ENCODE data around the gene AFF1.

Gene AFF1

DNA sequence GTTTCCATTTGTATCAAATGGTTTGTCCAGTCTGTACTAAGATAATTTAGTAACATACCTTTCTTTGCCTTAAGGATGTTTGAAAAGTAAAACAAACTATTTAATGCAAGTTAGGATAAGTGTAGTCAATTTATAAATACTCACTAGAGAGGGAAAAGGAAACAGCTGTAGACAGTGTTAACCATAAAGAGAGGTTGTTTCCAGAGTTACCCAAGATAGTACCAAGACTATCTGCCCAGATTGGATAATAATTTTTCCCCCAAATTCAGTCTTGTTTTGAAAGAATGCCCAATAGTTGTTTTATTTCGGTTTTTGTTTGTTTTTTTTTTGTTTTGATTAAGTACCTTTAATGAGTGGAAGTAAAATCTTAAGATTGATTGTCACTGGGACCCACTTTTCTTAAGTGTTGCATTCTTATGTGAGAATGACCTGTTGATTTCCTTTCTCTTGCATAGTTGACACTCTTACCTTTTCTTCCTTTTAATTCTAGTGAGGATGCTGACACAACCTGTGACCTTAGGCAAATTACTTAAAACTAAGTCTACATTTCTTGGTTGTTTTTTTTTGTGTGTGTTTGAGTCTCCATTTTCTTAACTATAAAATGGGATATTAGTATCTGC, 12.8 kb downstream of the AFF1 start:
- no peak for DNase-seq (ENCODE audit: extremely low spot score)
- ChIA-PET CTCF (interaction anchor here (1.4 to 3.9 kb wide), 4 partner anchors 8 to 25 kb away, joined by 3 to 15 read pairs (median 5); no protein-coding TSS in a partner anchor), POLR2A (no interaction called here)
- TF ChIP-seq, protein P1, sequence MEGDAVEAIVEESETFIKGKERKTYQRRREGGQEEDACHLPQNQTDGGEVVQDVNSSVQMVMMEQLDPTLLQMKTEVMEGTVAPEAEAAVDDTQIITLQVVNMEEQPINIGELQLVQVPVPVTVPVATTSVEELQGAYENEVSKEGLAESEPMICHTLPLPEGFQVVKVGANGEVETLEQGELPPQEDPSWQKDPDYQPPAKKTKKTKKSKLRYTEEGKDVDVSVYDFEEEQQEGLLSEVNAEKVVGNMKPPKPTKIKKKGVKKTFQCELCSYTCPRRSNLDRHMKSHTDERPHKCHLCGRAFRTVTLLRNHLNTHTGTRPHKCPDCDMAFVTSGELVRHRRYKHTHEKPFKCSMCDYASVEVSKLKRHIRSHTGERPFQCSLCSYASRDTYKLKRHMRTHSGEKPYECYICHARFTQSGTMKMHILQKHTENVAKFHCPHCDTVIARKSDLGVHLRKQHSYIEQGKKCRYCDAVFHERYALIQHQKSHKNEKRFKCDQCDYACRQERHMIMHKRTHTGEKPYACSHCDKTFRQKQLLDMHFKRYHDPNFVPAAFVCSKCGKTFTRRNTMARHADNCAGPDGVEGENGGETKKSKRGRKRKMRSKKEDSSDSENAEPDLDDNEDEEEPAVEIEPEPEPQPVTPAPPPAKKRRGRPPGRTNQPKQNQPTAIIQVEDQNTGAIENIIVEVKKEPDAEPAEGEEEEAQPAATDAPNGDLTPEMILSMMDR (IDR thresholded peaks at IDR 0.05; ENCODE audit: control extremely low read depth, extremely low read depth, low read depth, missing control alignments) = no peak

DNA sequence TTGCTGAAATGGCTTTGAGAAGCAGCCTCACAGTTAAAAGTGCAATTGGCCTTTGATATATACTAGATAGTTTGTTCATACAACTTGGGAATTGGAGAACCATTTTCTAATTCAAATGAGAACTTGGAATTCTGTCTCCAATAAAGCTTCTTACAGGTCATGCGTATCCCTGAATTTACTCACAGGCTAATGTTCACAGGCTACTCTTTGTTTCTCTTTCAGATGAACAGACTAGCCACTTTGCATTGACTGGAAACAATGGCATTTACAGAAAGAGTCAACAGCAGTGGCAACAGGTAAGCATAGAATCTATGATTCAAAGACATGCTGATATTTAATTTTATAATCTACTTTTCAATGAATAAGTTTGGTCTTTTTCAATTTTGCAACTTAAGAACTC, 13.5 kb downstream of the AFF1 start:
- TF ChIP-seq, protein P1 (IDR thresholded peaks at IDR 0.05; ENCODE audit: control extremely low read depth, extremely low read depth, low read depth, missing control alignments) = no peak
- CTCF ChIA-PET = interaction anchor here (1.3 to 1.4 kb wide), 2 partner anchors 9 to 19 kb away, joined by 3 to 4 read pairs; no protein-coding TSS in a partner anchor

DNA sequence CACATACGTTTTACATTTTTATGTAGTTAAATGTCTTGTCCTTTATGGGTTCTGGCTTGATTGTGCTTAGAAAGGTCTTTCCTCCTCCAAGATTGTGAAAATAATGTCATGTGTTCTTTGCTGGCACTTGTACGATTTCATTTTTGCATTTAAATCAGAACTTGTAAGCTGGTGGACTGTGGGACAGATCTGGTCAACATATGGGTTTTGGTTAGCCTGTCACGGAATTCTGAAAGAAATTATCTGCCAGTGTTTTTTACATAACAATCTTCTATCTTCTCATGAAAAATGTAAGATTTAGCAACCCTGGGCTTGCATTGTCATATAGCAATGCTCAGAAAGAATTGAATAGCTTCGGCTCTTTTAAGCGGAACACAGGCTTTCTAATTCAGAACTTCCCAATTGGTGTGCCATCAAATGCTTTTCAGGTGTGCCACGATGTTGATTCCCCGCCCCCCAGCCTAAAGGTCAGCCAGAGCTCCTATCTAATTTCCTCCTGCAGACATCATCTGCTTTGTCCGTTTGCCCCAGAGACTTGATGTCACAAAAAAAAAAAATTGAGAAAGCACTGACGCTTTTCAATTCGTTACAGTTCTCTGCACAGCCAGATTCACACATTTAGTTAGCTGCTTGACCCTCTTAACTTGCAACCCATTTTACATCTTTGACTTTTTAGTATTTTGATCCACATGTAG, 16.2 kb downstream of the AFF1 start:
- DNase-seq (ENCODE audit: extremely low spot score) = no peak
- POLR2A ChIA-PET = no interaction called here

More for the DNA sequence above, 13.5 kb downstream of the AFF1 start:
- POLR2A ChIA-PET = no interaction called here
- DNase-seq (ENCODE audit: extremely low spot score) = no peak

GRCh38 chr4:86955888-86956451, 21.2 kb downstream of the AFF1 start:
- no peak for DNase-seq (ENCODE audit: extremely low spot score)
- ChIA-PET CTCF (interaction anchor here (0.7 to 4.1 kb wide), 5 partner anchors 9 to 33 kb away, joined by 3 to 17 read pairs (median 5); partner anchors contain the start of gene AFF1), POLR2A (no interaction called here)
- TF ChIP-seq, protein P1 (IDR thresholded peaks at IDR 0.05; ENCODE audit: control extremely low read depth, extremely low read depth, low read depth, missing control alignments) = no peak

More for the DNA sequence above, 16.2 kb downstream of the AFF1 start:
- TF ChIP-seq, protein P1 (IDR thresholded peaks at IDR 0.05; ENCODE audit: control extremely low read depth, extremely low read depth, low read depth, missing control alignments) = no peak
- CTCF ChIA-PET = interaction anchor here (0.6 to 4.6 kb wide), 6 partner anchors 9 to 142 kb away, joined by 3 to 34 read pairs (median 7); partner anchors contain the start of gene AFF1

GRCh38 chr4:86957215-86957614, 22.4 kb downstream of the AFF1 start:
- DNase-seq (ENCODE audit: extremely low spot score) = peak; percentile 34
- TF ChIP-seq, protein P1 (IDR thresholded peaks at IDR 0.05; ENCODE audit: control extremely low read depth, extremely low read depth, low read depth, missing control alignments) = no peak
- ChIA-PET CTCF (interaction anchor here (1.0 to 4.1 kb wide), 3 partner anchors 9 to 34 kb away, joined by 3 to 17 read pairs (median 7); partner anchors contain the start of gene AFF1), POLR2A (no interaction called here)

Data from GM10248 (cell line).